HG03342 (cell line): ENCODE measurements around the gene RBM8A.
"Not testable (repeated sequence)": the region's sequence is repeated elsewhere in the genome, so short reads cannot be mapped to it uniquely, and the experiment has no call there.

ENCODE experiments used
- ATAC-seq: cut with Tn5 transposase; IDR thresholded peaks from one replicate; pipeline ENCODE4 v1.9.1; 2021; ENCODE audit warnings: mild to moderate bottlenecking, moderate library complexity; ENCODE audit not compliant: unreplicated experiment

The RBM8A gene

DNA sequence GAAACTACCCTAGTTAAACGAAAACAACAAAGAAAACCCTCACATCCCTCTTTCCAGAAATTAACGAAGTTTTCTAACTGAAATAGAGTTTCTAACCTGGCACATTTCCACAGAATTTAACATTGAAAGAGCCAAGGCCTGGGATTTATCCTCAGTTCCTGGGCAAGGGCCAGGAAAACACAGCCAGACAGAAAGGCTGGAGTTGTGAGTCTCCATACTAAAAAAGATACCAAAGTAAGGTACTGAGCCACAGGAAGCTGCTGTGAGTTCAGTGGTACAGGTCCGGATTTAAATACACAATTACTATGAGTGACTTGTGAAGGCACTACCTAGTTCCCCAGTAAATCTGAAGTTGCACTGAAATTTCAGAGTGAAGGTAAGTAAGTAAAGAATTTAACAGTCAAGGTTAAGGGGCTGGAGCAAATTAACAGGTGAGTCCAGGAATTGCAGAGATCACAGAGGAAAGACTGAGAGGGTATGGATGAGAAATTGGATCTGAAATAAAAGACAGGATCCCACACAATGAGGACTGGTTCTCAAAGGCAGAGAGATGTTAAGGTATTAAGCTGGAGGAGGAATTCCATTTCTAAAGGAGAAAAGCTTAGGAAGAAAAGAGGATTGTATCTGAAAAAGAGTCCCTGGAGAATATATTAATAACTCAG is 29.6 kb upstream of the RBM8A start:
- ATAC-seq = no peak

DNA sequence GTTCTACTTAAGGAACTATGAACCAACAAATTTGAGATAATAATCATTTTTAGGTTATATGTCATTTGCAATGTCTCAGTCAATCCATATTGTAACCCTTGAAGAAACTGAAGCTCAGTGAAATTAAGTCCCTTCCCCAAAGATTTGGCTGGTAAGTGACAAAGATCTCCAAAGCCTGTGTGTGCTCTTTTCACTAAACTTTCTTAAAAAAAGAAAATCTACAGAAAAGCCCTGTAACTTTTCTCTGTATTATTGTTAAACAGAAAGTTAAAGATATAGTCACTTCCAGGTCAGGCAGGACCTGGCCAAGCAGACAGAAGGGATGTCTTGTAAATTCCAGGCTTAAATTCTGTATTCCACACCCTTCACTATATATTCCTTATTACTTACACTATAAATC is 29.1 kb upstream of the RBM8A start:
- no peak for ATAC-seq

DNA sequence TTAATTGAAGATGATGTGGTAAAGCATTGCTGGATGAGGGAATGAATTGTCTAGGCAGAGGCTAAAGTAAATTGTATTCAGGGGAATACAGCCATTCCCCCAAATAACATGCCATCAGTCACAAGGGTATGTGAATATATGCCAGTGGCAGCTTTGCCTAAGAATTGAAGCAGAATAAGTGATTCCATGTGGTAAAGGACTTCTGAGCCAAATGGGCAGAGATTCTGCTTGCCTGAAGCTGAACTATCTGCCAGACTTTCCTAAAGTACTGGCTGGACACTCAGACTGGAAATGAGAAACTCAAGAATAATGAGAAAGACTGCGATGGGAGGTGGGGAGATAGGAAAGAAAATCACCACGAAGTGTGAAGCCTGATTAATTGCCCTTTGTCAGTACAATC is 28.2 kb upstream of the RBM8A start:
- no peak for ATAC-seq

DNA sequence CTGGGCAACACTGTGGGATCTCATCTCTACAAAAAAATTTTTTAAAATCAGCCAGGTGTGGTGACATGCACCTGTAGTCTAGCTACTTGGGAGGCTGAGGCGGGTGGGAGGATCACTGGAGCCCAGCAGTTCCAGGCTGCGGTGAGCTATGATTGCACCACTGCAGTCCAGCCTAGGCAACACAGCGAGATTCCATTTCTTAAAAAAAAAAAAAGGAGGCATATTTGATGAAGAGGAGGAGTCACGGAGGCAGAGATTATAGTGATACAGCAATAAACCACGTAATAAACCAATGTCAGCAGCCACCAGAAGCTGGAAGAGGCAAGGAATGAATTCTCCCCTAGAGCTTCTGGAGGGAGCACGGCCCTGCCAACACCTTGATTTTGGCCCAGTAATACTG is 26.6 kb upstream of the RBM8A start:
- no peak for ATAC-seq

DNA sequence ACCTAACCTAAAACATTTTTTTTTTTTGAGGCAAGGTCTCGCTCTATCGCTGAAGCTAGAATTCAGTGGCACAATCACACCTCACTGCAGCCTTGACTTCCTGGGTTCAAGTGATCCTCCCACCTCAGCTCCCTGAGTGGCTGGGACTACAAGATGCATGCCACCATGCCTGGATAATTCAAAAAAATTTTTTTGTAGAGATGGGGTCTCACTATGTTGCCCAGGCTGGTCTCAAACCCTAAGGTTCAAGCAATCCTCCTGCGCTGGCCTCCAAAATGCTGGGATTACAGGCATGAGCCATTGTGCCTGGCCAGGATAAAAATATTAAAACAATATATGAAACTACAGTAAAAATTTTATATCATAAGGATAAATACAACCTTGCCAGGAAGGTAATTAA is 25.6 kb upstream of the RBM8A start:
- no peak for ATAC-seq

DNA sequence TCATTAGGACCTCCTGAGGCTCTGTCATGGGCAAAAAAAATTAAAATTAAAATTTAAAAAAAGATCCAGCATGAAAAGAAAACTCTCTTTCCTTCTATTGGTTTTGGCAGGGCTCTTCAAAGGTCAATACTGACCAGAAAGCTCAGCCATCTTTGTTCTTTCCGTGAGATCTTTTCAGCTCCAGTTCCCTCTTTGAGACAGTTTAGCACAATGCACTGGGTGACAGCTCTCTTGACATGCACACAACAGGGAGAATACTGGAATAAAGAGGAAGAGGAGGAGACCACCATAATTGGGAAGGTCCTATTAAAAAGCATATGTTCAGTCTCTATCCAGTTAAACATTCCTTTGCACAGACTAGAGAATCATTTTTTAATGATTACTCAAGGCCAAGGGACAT is 24.2 kb upstream of the RBM8A start:
- no peak for ATAC-seq

DNA sequence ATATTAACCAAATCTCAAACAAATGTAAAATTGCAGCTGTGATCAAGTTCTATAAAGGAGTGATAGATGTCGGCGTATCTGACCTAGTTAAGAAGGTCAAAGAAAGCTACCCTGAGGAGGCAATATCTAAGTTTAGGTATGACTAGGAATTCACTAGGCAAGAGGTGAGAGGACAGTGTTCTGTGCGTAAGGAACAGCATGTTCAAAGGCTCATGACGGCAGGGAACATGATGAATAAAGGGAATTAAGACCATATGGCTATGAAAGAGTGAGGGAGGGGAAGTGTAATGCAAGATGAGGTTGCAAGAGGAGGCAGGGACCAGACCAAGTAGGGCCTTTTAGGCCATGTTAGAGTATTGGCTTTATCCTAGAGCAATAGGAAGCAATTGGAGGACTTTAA is 21.9 kb upstream of the RBM8A start:
- ATAC-seq = no peak

DNA sequence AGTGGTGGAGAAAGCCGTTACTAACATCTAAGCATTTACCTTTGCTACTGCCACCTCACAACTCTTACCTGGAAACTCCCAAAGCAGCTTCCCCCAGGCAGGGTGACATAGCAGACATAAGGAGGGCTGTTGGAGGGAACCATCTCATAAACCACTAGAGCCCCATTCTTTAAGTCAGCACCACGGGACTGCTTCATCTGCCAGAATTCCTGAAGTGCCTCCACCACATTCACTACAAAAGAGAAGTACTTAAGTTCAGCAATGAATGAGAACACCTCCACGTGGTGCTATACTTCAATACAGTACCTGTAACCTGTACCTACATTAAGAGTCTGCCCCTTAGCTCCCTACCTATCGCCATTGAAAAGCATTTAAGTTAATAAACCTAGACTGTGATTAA is 20.3 kb upstream of the RBM8A start:
- no peak for ATAC-seq

DNA sequence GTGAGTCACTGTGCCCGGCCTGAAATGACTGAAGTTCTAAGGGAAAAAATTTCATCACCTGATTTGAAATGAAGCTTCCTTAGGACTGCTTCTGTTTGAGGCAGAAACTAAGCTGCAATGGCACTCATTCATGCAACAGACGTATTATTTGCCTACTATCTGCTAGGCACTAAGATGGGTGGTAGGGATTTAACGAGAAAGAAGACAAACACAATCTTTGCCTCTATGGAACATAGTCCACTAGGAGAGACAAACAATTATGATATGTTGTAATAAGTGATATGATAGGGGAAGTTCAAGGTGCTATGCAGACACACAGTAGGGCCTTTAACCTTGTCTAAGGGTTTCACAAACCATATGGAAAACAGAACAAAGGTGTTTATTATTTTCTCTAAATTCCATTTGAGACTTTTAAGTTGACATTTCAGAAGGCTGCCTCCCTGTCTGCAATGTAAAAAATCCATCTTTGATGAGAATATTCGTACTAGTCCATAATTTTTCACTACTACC is 19.2 kb upstream of the RBM8A start:
- no peak for ATAC-seq

DNA sequence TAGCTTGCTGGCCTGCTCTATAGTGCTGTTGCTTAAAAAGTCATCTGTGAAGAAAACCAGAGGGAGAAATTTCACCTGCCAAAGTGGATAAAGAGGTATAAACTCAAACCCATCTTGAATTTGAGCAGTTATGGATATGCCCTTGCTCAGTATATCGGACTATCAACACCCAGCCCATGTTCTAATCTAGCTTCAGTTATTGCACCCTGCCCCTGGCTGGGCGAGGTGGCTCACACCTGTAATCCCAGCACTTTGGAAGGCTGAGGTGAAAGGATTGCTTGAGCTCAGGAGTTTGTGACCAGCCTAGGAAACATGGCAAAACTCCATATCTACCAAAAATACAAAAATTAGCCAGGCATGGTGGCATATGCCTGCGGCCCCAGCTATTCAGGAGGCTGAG is 17.2 kb upstream of the RBM8A start:
- ATAC-seq = no peak

DNA sequence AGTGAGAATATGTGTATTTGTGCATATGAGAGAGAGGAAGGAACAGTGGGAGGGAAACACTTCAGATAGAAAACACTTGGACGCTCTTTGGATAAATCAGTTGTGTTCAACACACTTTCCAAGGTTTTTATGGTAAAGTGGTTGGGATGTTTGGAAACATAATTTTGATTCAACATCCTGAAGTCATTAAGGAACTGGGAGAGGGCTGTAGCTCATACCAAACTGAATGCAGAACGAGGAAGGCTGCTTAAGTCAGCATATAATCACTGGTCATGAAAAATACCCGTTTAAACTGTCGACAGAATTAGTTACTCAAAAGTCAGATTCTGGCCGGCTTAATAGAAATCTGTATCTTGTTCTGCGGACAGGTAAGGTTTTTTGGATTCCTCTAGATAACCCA is 15.6 kb upstream of the RBM8A start:
- no peak for ATAC-seq

DNA sequence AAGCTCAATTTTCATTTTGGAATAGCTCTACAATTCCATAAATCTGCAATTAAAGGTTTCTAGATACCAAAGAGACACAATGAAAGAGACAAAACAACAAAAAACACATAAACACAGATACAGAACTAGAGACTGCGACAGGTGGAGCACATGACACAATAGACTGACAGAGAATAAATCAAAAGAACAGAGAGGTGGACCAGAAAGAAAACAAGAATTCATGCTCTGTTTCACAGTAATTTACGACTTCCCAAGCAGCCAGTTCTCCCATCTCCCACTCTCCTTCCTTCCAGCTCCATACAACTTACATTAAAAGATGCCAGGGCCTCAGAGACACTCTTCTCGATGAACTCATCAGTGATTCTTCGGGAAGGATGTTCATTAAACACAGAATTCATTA is 15.1 kb upstream of the RBM8A start:
- no peak for ATAC-seq

DNA sequence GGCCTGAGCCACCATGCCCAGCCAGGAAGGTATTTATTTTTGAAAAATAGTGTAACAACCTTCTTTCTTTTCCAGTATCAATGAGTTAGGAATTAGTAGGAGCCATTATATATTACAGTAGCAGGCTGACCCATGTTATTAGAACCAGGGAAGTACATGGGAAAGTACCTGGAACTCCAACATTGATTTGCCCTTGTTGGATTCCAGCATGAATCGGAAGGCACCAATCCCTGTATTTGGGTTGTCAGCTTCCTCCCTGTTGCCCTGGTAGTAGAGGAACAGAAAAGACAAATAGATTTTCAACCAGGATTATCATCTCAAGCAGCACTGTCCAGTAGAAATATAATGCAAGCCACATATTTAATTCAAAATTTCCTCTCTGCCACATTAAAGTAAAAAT is 10.2 kb upstream of the RBM8A start:
- no peak for ATAC-seq

DNA sequence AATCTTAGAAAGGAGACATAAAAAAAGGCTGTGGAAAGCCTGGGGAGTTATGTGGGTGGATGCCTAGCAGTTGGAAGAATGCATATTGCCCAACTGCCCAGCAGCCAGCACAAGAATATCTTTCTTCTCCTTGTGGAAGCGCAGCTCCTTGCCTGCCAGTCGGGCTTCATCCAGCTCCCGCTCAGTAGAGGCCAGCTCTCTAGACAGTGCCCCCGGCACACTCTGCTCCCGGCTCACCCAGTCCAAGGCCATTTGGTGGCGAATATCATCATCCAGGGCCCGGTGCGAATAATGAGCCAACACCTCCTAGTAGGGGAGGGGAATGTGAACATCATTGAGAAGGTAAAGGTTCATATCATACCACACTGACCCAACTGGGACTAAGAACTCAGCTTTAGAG is 9.0 kb upstream of the RBM8A start:
- ATAC-seq = no peak

DNA sequence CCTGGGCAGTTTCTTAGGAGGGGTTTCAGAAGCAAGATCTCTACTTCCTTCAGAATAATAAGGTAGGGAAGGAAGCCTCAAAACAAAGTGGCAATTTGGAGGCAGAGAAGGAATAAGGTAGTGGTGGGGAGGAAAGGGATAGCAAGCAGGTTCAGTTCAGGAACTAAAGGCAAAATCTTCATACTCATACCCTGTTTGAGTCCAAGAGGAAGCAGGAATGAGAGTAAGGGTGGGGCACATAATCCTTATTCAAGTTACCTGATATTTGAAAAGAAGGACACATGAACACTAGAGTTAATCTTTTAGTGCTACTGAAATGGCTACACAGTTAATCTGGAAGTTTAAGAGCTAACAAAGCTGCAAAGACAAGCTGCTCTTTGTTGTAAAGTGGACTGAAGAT is 8.4 kb upstream of the RBM8A start:
- no peak for ATAC-seq

DNA sequence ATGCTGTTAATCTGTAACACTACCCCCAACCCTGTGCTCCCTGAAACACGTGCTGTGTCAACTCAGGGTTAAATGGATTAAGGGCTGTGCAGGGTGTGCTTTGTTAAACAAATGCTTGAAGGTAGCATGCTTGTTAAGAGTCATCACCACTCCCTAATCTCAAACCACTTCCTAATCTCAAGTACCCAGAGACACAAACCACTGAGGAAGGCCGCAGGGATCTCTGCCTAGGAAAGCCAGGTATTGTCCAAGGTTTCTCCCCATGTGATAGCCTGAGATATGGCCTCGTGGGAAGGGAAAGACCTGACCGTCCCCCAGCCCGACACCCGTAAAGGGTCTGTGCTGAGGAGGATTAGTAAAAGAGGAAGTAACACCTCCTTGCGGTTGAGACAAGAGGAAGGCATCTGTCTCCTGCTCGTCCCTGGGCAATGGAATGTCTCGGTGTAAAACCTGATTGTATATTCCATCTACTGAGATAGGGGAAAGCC is 5.3 kb upstream of the RBM8A start:
- not testable (repeated sequence) for ATAC-seq

DNA sequence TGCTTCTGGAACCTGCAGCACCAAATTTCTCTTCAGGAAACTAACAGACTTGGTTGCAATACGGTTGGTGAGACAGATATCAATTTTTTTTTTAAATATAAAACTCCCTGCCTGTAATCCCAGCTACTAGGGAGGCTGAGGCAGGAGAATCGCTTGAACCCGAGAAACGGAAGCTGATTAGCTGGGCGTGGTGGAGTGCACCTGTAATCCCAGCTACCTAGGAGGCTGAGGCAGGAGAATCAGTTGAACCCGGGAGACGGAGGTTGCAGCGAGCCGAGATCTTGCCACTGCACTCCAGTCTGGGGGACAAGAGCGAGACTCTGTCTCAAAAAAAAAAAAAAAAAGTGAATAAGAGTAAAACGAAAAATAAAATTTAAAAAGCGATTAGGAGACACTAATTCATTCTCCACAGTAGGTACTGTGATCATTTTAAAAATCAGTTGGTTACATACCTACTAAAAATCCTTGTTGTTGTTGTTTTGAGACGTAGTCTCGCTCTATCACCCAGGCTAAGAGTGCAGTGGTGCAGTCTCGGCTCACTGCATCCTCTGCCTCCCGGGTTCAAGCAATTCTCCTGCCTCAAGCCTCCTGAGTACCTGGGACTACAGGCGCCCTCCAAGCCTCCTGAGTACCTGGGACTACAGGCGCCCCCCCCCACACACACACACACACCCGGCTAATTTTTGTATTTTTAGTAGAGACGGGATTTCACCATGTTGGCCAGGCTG is 796 bp upstream of the RBM8A start:
- ATAC-seq = no peak

DNA sequence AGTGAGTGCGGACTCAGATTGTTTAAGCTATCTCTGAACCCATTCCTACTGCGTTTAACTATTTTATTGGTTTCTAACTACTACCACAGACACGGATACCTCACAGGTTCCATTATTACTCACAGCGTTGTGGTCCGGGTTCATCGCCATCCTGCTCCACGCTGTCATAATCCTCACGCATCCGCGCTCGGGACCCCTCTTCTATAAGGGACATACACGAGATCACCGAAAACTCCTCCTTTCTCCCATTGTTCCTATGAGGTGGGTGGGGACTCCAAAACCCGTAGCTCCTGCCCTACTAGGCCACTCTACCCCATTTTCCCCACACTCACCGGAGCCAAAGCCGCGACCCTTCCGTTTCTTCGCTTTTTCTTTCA is 610 bp downstream of the RBM8A start:
- no peak for ATAC-seq

DNA sequence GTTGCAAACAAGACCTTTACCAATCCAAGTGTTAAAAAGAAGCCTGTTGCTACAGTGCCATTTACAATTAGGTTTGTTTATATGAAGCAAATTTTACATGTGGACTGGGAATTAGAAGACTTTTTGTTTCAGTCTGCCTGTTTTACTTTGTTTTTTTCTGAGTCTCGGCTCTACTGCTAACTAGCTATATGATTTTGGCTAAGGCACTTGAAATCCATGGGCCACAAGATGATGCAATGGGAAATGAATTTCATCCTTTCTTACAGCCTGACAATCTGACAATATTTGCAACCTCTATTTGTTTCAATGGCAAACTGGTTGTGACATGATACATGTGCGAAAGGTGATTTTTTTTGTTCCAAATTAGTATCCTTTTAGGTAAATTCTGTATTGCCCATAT is 5.0 kb downstream of the RBM8A start:
- ATAC-seq = no peak

DNA sequence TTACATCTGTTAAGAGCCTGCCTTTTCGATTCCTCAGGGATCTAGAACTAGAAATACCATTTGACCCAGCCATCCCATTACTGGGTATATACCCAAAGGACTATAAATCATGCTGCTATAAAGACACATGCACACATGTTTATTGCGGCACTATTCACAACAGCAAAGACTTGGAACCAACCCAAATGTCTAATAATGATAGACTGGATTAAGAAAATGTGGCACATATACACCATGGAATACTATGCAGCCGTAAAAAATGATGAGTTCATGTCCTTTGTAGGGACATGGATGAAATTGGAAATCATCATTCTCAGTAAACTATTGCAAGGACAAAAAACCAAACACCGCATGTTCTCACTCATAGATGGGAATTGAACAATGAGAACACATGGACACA is 7.0 kb downstream of the RBM8A start:
- ATAC-seq = not testable (repeated sequence)

DNA sequence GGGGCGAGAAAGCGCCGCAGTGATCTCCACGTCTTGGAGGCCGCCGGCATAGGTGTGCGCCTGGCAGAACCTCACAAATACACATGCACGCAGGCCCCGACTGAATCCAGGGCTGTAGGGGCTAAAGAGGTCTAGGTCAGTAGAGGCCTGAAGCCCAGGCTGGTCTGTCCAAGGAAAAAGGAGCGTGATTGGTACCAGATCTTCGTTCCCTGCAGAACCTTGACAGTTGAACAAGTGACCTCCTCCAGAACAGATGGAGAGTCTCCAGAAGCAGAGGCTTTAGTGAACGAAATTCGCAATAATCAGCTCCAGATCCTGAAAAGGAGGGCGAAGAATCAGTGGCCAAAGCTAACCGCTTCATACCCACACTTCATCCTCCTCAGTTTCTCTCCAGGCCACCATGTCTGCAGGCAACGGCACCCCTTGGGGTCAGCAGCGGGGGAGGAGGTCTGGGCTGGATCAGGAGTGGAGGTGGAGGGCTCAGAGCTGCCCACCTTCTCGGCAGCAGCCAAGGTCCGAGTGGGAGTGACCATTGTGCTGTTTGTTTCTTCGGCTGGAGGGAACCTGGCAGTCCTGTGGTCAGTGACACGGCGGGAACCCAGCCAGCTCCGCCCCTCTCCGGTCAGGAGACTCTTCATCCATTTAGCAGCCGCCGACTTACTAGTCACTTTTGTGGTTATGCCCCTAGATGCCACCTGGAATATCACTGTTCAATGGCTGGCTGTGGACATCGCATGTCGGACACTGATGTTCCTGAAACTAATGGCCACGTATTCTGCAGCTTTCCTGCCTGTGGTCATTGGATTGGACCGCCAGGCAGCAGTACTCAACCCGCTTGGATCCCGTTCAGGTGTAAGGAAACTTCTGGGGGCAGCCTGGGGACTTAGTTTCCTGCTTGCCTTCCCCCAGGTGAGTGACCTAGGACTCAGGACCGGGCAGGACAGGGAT is 8.0 kb downstream of the RBM8A start:
- ATAC-seq = peak; percentile 84
